Esophagus squamous epithelium (tissue), 4 donors: ENCODE results near the gene MAOA.
"Not testable (repeated sequence)": the region's sequence is repeated elsewhere in the genome, so short reads cannot be mapped to it uniquely, and the experiment has no call there.

Experiments
- POLR2A ChIP-seq, 4 donors: fragments of 450-650 bp; IDR thresholded peaks; one replicate each; pipeline ENCODE4 v1.6.1; 2017; ENCODE audit warnings: antibody characterized with exemption in 4 of 4, mild to moderate bottlenecking in 4 of 4, moderate library complexity in 3 of 4
- TF ChIP-seq, protein P1 (sequence below), 6 experiments: fragments of 450-650 bp in 4 of 6; fragments of 200-600 bp in 2 of 6; sonication (generic) in 2 of 6; IDR thresholded peaks; one replicate each; pipeline ENCODE4 v1.5.1; 2016 to 2019; ENCODE audit warnings: antibody characterized with exemption in 6 of 6, mild to moderate bottlenecking in 4 of 6, moderate library complexity in 4 of 6

DNA sequence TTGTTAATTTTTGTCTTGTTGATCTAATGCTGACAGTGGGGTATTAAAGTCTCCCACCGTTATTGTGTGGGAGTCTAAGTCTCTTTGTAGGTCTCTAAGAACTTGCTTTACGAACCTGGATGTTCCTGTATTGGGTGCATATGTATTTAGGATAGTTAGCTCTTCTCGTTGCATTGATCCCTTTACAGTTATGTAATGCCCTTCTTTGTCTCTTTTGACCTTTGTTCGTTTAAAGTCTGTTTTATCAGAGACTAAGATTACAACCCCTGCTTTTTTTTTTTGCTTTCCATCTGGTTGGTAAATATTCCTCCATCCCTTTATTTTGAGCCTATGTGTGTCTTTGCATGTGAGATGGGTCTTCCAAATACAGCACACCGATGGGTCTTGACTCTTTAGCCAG, 69.1 kb downstream of the MAOA start:
- TF ChIP-seq, protein P1, sequence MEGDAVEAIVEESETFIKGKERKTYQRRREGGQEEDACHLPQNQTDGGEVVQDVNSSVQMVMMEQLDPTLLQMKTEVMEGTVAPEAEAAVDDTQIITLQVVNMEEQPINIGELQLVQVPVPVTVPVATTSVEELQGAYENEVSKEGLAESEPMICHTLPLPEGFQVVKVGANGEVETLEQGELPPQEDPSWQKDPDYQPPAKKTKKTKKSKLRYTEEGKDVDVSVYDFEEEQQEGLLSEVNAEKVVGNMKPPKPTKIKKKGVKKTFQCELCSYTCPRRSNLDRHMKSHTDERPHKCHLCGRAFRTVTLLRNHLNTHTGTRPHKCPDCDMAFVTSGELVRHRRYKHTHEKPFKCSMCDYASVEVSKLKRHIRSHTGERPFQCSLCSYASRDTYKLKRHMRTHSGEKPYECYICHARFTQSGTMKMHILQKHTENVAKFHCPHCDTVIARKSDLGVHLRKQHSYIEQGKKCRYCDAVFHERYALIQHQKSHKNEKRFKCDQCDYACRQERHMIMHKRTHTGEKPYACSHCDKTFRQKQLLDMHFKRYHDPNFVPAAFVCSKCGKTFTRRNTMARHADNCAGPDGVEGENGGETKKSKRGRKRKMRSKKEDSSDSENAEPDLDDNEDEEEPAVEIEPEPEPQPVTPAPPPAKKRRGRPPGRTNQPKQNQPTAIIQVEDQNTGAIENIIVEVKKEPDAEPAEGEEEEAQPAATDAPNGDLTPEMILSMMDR (IDR thresholded peaks at IDR 0.05) = not testable (repeated sequence)
- TF ChIP-seq POLR2A (IDR thresholded peaks at IDR 0.05) = not testable (repeated sequence)
